B cell (primary cell): ENCODE data around the gene EHBP1.

Experiments used
- CTCF ChIP-seq: fragments of 200-600 bp; IDR thresholded peaks from one replicate; pipeline ENCODE4 v1.8.0; 2022; ENCODE audit warnings: antibody characterized with exemption, mild to moderate bottlenecking
- EZH2 ChIP-seq: IDR thresholded peaks from 2 replicates; pipeline ENCODE4 v1.6.1; 2012; ENCODE audit warnings: borderline replicate concordance, low read depth, mild to moderate bottlenecking, moderate library complexity, low read length; ENCODE audit not compliant: insufficient read depth, poor library complexity, severe bottlenecking

DNA sequence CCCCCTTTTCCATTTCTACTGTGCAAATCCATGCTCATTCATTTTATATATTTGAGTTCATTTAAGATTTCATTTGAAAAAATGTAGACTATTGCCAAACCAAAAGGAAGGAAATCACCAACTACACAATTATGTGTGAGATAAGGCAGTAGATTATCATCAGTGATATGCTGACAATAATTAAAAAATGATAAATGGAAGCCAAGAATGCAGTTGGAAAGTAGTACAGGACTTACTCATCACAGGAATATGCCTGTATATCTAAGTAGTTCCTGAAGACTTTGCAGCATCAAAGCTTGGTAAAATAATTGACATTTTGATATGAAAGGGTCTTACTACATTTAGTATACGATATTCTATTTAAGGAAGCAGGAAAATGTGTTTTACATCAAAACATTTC lies 179.0 kb downstream of the EHBP1 start:
- no peak for TF ChIP-seq CTCF
- TF ChIP-seq EZH2 = no peak
